AG09309 (cell line): ENCODE results near the gene PROK1.

Source experiments
- DNase-seq: peaks from one replicate; pipeline ENCODE4 v3.0.0-alpha.2; 2010; ENCODE audit warnings: low read depth
- H3K4me3 ChIP-seq: 2 replicates; pipeline ENCODE4 v1.5.1; 2011; ENCODE audit warnings: mild to moderate bottlenecking, low read depth, low read length, moderate library complexity; ENCODE audit not compliant: control insufficient read depth
- CTCF ChIP-seq: IDR thresholded peaks from 2 replicates; pipeline ENCODE4 v1.5.1; 2011; ENCODE audit warnings: mild to moderate bottlenecking, low read depth, low read length, inconsistent platforms; ENCODE audit not compliant: insufficient read depth, control insufficient read depth; ENCODE audit errors: missing control alignments

PROK1 gene

GRCh38 chr1:110424699-110425611 is 26.0 kb upstream of the PROK1 start:
- no peak for DNase-seq
- TF ChIP-seq CTCF, result no peak
- no peak overlapping the region for H3K4me3 ChIP-seq

- DNase-seq, result no peak
- no peak for TF ChIP-seq CTCF
- H3K4me3 ChIP-seq, result no peak overlapping the region
Observed at GRCh38 chr1:110425612-110426152, 25.3 kb upstream of the PROK1 start.

- TF ChIP-seq CTCF, result no peak
Observed at GRCh38 chr1:110426854-110427253, 24.1 kb upstream of the PROK1 start.

GRCh38 chr1:110428946-110429345 is 22.0 kb upstream of the PROK1 start:
- no peak for DNase-seq
- H3K4me3 ChIP-seq, result no peak overlapping the region
- TF ChIP-seq CTCF, result no peak

More at GRCh38 chr1:110426854-110427253, 24.1 kb upstream of the PROK1 start:
- no peak for DNase-seq
- H3K4me3 ChIP-seq, result no peak overlapping the region

- DNase-seq, result no peak
- no peak overlapping the region for H3K4me3 ChIP-seq
- TF ChIP-seq CTCF, result no peak
Observed at GRCh38 chr1:110430366-110430765, 20.6 kb upstream of the PROK1 start.

- TF ChIP-seq CTCF, result no peak
- H3K4me3 ChIP-seq, result no peak overlapping the region
- DNase-seq, result no peak
Observed at GRCh38 chr1:110430901-110431300, 20.0 kb upstream of the PROK1 start.

- H3K4me3 ChIP-seq, result no peak overlapping the region
- TF ChIP-seq CTCF, result no peak
- DNase-seq, result no peak
Observed at GRCh38 chr1:110433213-110433612, 17.7 kb upstream of the PROK1 start.
